Astrocyte of the spinal cord (primary cell): ENCODE measurements around the gene UNKL.

Experiments
- DNase-seq: peaks from one replicate; pipeline ENCODE4 v3.0.0; 2011; ENCODE audit warnings: low read depth, low spot score
- H3K4me3 ChIP-seq: 2 replicates; pipeline ENCODE4 v1.5.1; 2011; ENCODE audit warnings: low read depth, mild to moderate bottlenecking, low read length, moderate library complexity
- CTCF ChIP-seq: IDR thresholded peaks from 2 replicates; pipeline ENCODE4 v1.5.1; 2012; ENCODE audit warnings: low read depth, mild to moderate bottlenecking, low read length, inconsistent platforms
- in situ Hi-C: cut with HindIII; loops from 2 replicates; pipeline ENCODE4 v1.10.0; 2017; ENCODE audit warnings: low sequenced_read_pairs

UNKL gene

GRCh38 chr16:1451702-1452392 lies 37.3 kb upstream of the UNKL start:
- no peak overlapping the region for H3K4me3 ChIP-seq
- in situ Hi-C loops, result no loop called here
- TF ChIP-seq CTCF, result no peak
- DNase-seq, result no peak

GRCh38 chr16:1450841-1451240 lies 36.3 kb upstream of the UNKL start:
- TF ChIP-seq CTCF, result no peak
- in situ Hi-C loops, result no loop called here
- no peak overlapping the region for H3K4me3 ChIP-seq

GRCh38 chr16:1450218-1450617 lies 35.7 kb upstream of the UNKL start:
- in situ Hi-C loops, result no loop called here
- no peak for DNase-seq
- H3K4me3 ChIP-seq, result no peak overlapping the region
- no peak for TF ChIP-seq CTCF

More at GRCh38 chr16:1450841-1451240, 36.3 kb upstream of the UNKL start:
- no peak for DNase-seq

GRCh38 chr16:1449201-1449788 lies 34.8 kb upstream of the UNKL start:
- no peak overlapping the region for H3K4me3 ChIP-seq
- no peak for DNase-seq
- no peak for TF ChIP-seq CTCF
- in situ Hi-C loops, result no loop called here

GRCh38 chr16:1448536-1449116 lies 34.1 kb upstream of the UNKL start:
- DNase-seq, result no peak
- no peak for TF ChIP-seq CTCF
- H3K4me3 ChIP-seq, result no peak overlapping the region
- in situ Hi-C loops, result no loop called here

- no peak overlapping the region for H3K4me3 ChIP-seq
- in situ Hi-C loops, result no loop called here
- TF ChIP-seq CTCF, result no peak
- DNase-seq, result no peak
Measured at GRCh38 chr16:1447965-1448364, 33.5 kb upstream of the UNKL start.
